A673 (cell line): ENCODE measurements around the gene GAL3ST1. TPM values are rescaled to one million over a fixed set of nuclear protein-coding genes. Genes with fewer than 3 reads are reported as not detected.

Experiments
- BruUV-seq: library from RNA; stranded (reverse); fragments of 400-500 nt; replicated peaks from 2 replicates; lab custom pipeline; 2021; lab: Mats Ljungman, UMichigan
- CTCF ChIA-PET: fragments of 300-600 bp; sonication (Branson Sonifier 250); formaldehyde crosslinking; loops from one replicate; lab custom pipeline; 2022; ENCODE audit warnings: antibody characterized with exemption; lab: Charles Lee
- POLR2A ChIA-PET: fragments of 300-600 bp; sonication (Branson Sonifier 250); formaldehyde crosslinking; loops from one replicate; lab custom pipeline; 2022; ENCODE audit warnings: antibody characterized with exemption; ENCODE audit not compliant: low non-redundant PET; lab: Charles Lee
- DNase-seq: peaks from one replicate; pipeline ENCODE4 v3.0.0-alpha.2; 2015; ENCODE audit warnings: low spot score
- H3K27ac ChIP-seq: fragments of 200-600 bp; sonication (generic); 2 replicates; pipeline ENCODE4 v1.5.1; 2016; ENCODE audit warnings: mixed run types, low read depth, mild to moderate bottlenecking, mixed read lengths, antibody characterized with exemption, low read length; ENCODE audit not compliant: poor library complexity, severe bottlenecking
- H3K27me3 ChIP-seq: fragments of 200-600 bp; sonication (generic); replicated peaks from 2 replicates; pipeline ENCODE4 v1.6.1; 2017; ENCODE audit warnings: mixed run types, low read depth, mild to moderate bottlenecking, mixed read lengths, antibody characterized with exemption, low read length; ENCODE audit not compliant: insufficient read depth, poor library complexity
- H3K36me3 ChIP-seq: fragments of 200-600 bp; sonication (generic); 2 replicates; pipeline ENCODE4 v1.6.1; 2016; ENCODE audit warnings: mixed run types, mild to moderate bottlenecking, mixed read lengths, antibody characterized with exemption, low read length; ENCODE audit not compliant: insufficient read depth, poor library complexity, severe bottlenecking
- H3K4me1 ChIP-seq: fragments of 200-600 bp; sonication (generic); 2 replicates; pipeline ENCODE4 v1.6.1; 2017; ENCODE audit warnings: mixed run types, mild to moderate bottlenecking, mixed read lengths, antibody characterized with exemption, low read length; ENCODE audit not compliant: insufficient read depth, poor library complexity, severe bottlenecking
- H3K4me3 ChIP-seq: fragments of 200-600 bp; sonication (generic); 2 replicates; pipeline ENCODE4 v1.5.1; 2016; ENCODE audit warnings: low read depth, mixed run types, mild to moderate bottlenecking, mixed read lengths, low read length; ENCODE audit not compliant: poor library complexity, severe bottlenecking
- H3K9me3 ChIP-seq: fragments of 200-600 bp; sonication (generic); 2 replicates; pipeline ENCODE4 v1.6.1; 2016; ENCODE audit warnings: mixed run types, low read depth, mild to moderate bottlenecking, mixed read lengths, antibody characterized with exemption, low read length; ENCODE audit not compliant: poor library complexity, severe bottlenecking
- EZH2 ChIP-seq: fragments of 200-600 bp; sonication (generic); IDR thresholded peaks from 2 replicates; pipeline ENCODE4 v1.6.1; 2017; ENCODE audit warnings: borderline replicate concordance, low read depth, mild to moderate bottlenecking, mixed read lengths, antibody characterized with exemption, low read length; ENCODE audit not compliant: poor library complexity, severe bottlenecking
- intact Hi-C: fragments of 100-400 bp; cut with micrococcal nuclease; formaldehyde crosslinking; loops from one replicate; pipeline ENCODE4 v1.10.0; 2022; ENCODE audit not compliant: unreplicated experiment
- total RNA-seq: library from RNA; stranded (reverse); gene quantifications from 2 replicates; pipeline ENCODE4 v1.2.3, GENCODE V29; 2021
- TF ChIP-seq, protein P1 (sequence below): fragments of 300-800, 200-600 bp; sonication (generic); conservative IDR thresholded peaks from 2 replicates; pipeline ENCODE4 v1.5.1; 2017; ENCODE audit warnings: low read depth, mild to moderate bottlenecking, antibody characterized with exemption, low read length, moderate library complexity, mixed read lengths

GAL3ST1 gene
- total RNA-seq, 1 experiment from 2014 or later = 0.58 TPM

DNA sequence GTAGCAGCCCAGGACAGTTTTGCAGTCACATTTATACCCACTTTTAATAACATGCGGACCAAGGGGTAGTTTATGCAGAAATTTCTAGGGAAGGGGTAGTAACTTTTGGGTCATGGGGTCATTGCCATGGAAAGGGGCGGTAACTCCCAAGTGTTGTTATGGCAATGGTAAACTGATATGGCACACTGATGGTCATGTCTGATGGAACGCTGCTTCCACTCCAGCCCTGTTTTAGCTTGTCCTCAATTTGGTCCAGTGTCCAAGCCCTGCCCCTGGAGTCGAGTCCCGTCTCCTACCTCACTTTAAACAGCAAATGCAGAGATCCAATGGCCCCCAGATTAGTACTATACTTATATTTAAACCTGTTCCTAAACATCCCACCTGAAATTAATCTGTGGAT lies 57.7 kb downstream of the GAL3ST1 start:
- no peak overlapping the region for H3K4me3 ChIP-seq
- no TSS peak for BruUV-seq
- DNase-seq = no peak
- H3K9me3 ChIP-seq = no peaks in the 10 kb centered on the region
- H3K27ac ChIP-seq = no peak overlapping the region
- H3K36me3 ChIP-seq = no peaks in the 10 kb centered on the region
- no peaks in the 10 kb centered on the region for H3K4me1 ChIP-seq
- ChIA-PET POLR2A (no interaction called here), CTCF (no interaction called here)
- intact Hi-C loops = no loop called here
- no peak for TF ChIP-seq EZH2
- TF ChIP-seq, protein P1, sequence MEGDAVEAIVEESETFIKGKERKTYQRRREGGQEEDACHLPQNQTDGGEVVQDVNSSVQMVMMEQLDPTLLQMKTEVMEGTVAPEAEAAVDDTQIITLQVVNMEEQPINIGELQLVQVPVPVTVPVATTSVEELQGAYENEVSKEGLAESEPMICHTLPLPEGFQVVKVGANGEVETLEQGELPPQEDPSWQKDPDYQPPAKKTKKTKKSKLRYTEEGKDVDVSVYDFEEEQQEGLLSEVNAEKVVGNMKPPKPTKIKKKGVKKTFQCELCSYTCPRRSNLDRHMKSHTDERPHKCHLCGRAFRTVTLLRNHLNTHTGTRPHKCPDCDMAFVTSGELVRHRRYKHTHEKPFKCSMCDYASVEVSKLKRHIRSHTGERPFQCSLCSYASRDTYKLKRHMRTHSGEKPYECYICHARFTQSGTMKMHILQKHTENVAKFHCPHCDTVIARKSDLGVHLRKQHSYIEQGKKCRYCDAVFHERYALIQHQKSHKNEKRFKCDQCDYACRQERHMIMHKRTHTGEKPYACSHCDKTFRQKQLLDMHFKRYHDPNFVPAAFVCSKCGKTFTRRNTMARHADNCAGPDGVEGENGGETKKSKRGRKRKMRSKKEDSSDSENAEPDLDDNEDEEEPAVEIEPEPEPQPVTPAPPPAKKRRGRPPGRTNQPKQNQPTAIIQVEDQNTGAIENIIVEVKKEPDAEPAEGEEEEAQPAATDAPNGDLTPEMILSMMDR = no peak
- no peaks in the 10 kb centered on the region for H3K27me3 ChIP-seq

DNA sequence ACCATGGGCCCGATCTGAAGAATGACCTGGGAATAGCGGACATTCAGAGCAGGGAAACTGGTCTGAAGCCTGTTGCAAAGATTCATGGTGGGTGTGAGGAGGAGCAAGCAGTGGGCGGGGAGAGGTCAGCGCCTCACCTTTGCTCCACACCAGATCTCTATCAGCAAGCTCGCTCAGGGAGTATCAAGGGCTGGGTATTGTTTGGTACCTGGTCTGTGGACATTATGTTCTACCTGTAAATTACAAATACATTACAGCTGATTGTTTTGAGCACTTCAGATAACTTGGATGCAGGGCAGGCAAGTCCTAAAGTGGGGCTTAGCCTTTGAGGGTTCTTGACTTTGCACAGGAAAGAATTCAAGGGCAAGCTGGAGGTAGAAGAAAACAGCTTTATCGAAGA lies 58.2 kb downstream of the GAL3ST1 start:
- DNase-seq = no peak
- no peaks in the 10 kb centered on the region for H3K4me1 ChIP-seq
- no peak overlapping the region for H3K27ac ChIP-seq
- intact Hi-C loops = no loop called here
- no peak for TF ChIP-seq EZH2
- TF ChIP-seq, protein P1 = no peak
- H3K9me3 ChIP-seq = no peaks in the 10 kb centered on the region
- H3K36me3 ChIP-seq = no peaks in the 10 kb centered on the region
- H3K27me3 ChIP-seq = no peaks in the 10 kb centered on the region
- no TSS peak for BruUV-seq
- no peak overlapping the region for H3K4me3 ChIP-seq
- CTCF ChIA-PET = no interaction called here
- POLR2A ChIA-PET = no interaction called here

DNA sequence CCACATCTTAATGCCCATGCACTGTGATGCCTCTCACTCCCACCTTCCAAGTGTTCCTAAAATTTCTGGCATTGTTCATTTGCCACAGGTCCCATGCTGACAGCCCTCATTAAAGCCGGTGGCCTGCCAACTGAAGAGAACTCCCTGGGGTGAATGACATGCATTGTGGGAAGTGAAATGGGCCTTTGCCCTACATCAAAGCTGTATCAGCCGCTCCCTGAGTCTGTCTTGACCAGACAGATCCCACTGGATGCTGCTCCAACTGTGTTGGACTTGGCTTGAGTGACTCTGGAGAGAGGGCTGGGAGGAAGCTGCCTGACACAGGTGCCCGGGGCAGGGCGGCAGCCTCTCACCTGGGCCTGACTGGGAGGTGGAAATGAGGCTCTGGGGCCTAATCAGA lies 60.2 kb downstream of the GAL3ST1 start:
- Histone ChIP-seq H3K4me1 (no peaks in the 10 kb centered on the region), H3K9me3 (no peaks in the 10 kb centered on the region), H3K4me3 (no peak overlapping the region), H3K36me3 (no peaks in the 10 kb centered on the region), H3K27ac (no peak overlapping the region), H3K27me3 (no peaks in the 10 kb centered on the region)
- BruUV-seq = no TSS peak
- TF ChIP-seq, protein P1 = no peak
- TF ChIP-seq EZH2 = no peak
- intact Hi-C loops = no loop called here
- DNase-seq = no peak
- POLR2A ChIA-PET = no interaction called here
- CTCF ChIA-PET = no interaction called here
